Measurements from ENCODE around the gene NAV2. TPM values are rescaled to one million over a fixed set of nuclear protein-coding genes. Genes with fewer than 3 reads are reported as not detected.

Gene NAV2
- total RNA-seq, 1 experiment from 2014 or later, result 22.7 TPM

- no peaks in the 10 kb centered on the region for H3K36me3 ChIP-seq (ENCODE audit: control insufficient read depth, insufficient read depth, low read length)
- no peak for TF ChIP-seq SIN3A (IDR thresholded peaks at IDR 0.05; ENCODE audit: borderline replicate concordance, insufficient read depth, low read depth, low read length)
- no peak for TF ChIP-seq CTCF (IDR thresholded peaks at IDR 0.05)
- TF ChIP-seq REST (IDR thresholded peaks at IDR 0.05; ENCODE audit: insufficient read depth in 1 of 2, low read depth in 2 of 2, low read length in 1 of 2), result no peak
- no peak for TF ChIP-seq POLR2AphosphoS5 (IDR thresholded peaks at IDR 0.05; ENCODE audit: low read depth, low read length)
- TF ChIP-seq TCF7L2 (IDR thresholded peaks at IDR 0.05; ENCODE audit: low read depth, low read length), result no peak
- no peak for DNase-seq (ENCODE audit: low read depth, low spot score)
- in situ Hi-C loops (cut with HindIII; ENCODE audit: low pct_unique_long_range_greater_than_20kb, low sequenced_read_pairs), result no loop called here
- intact Hi-C loops (cut with micrococcal nuclease; ENCODE audit: unreplicated experiment), result no loop called here
- ATAC-seq, result no peak
- H3K27me3 ChIP-seq (ENCODE audit: control insufficient read depth, insufficient read depth, low read length), result no peaks in the 10 kb centered on the region
- H3K27ac ChIP-seq (ENCODE audit: low read length), result no peak overlapping the region
- no peaks in the 10 kb centered on the region for H3K9me3 ChIP-seq (ENCODE audit: control insufficient read depth, insufficient read depth, low read depth, low read length)
- ChIA-PET POLR2A (no interaction called here), CTCF (no interaction called here)
- peaks cover 4% of the 10 kb centered on the region for H3K4me1 ChIP-seq (ENCODE audit: control insufficient read depth, insufficient read depth, low read length)
- no peak overlapping the region for H3K4me3 ChIP-seq (ENCODE audit: low read depth in 2 of 2, low read length in 2 of 2)
- no TSS peak for BruUV-seq (replicated peaks)
These were observed 242.3 kb downstream of the NAV2 start for GRCh38 chr11:19954899-19955298.

- Histone ChIP-seq H3K27me3 (ENCODE audit: control insufficient read depth, insufficient read depth, low read length) (no peaks in the 10 kb centered on the region), H3K4me1 (ENCODE audit: control insufficient read depth, insufficient read depth, low read length) (peaks cover 4% of the 10 kb centered on the region), H3K4me3 (ENCODE audit: low read depth in 2 of 2, low read length in 2 of 2) (no peak overlapping the region), H3K36me3 (ENCODE audit: control insufficient read depth, insufficient read depth, low read length) (no peaks in the 10 kb centered on the region), H3K27ac (ENCODE audit: low read length) (no peak overlapping the region), H3K9me3 (ENCODE audit: control insufficient read depth, insufficient read depth, low read depth, low read length) (no peaks in the 10 kb centered on the region)
- ChIA-PET POLR2A (no interaction called here), CTCF (no interaction called here)
- BruUV-seq (replicated peaks), result no TSS peak
- in situ Hi-C loops (cut with HindIII; ENCODE audit: low pct_unique_long_range_greater_than_20kb, low sequenced_read_pairs) (no loop called here), intact Hi-C loops (cut with micrococcal nuclease; ENCODE audit: unreplicated experiment) (no loop called here)
- DNase-seq (ENCODE audit: low read depth, low spot score), result no peak
- TF ChIP-seq POLR2AphosphoS5 (IDR thresholded peaks at IDR 0.05; ENCODE audit: low read depth, low read length), result no peak
- TF ChIP-seq CTCF (IDR thresholded peaks at IDR 0.05), result no peak
- TF ChIP-seq TCF7L2 (IDR thresholded peaks at IDR 0.05; ENCODE audit: low read depth, low read length), result no peak
- no peak for TF ChIP-seq SIN3A (IDR thresholded peaks at IDR 0.05; ENCODE audit: borderline replicate concordance, insufficient read depth, low read depth, low read length)
- TF ChIP-seq REST (IDR thresholded peaks at IDR 0.05; ENCODE audit: insufficient read depth in 1 of 2, low read depth in 2 of 2, low read length in 1 of 2), result no peak
- no peak for ATAC-seq
These were observed 243.0 kb downstream of the NAV2 start for GRCh38 chr11:19955660-19956059.
